Pulmonary artery endothelial cell (primary cell): ENCODE results near the gene DNM1. TPM values are rescaled to one million over a fixed set of nuclear protein-coding genes. Genes with fewer than 3 reads are reported as not detected.

Experiments
- DNase-seq: peaks from one replicate; pipeline ENCODE4 v3.0.0-alpha.2; 2011; ENCODE audit warnings: low read depth, low spot score
- total RNA-seq: library from RNA; depleted of rRNA; stranded (reverse); fragments of >200 nt; gene quantifications from 2 replicates; pipeline ENCODE4 v1.2.3, GENCODE V29; 2014

The DNM1 gene
- total RNA-seq, 1 donor from 2014 or later = 0.33 TPM

DNA sequence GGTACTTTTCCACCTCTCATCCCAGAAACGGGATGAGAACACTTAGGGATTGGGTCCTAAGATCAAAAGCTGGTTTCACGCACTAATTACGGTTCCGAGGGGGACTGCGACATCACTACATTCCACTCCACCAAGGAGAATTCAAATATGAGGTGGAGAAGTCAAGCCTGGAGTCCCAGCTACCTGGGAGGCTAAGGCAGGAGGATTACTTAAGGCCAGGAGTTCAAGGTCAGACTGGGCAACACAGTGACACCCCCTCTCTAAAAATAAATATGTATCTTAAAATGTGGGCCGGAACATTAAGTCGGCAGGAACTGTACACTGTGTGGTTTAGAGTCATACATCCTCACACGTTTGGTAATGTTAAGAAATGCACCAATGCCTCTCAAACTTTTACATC is 71.1 kb downstream of the DNM1 start:
- no peak for DNase-seq

DNA sequence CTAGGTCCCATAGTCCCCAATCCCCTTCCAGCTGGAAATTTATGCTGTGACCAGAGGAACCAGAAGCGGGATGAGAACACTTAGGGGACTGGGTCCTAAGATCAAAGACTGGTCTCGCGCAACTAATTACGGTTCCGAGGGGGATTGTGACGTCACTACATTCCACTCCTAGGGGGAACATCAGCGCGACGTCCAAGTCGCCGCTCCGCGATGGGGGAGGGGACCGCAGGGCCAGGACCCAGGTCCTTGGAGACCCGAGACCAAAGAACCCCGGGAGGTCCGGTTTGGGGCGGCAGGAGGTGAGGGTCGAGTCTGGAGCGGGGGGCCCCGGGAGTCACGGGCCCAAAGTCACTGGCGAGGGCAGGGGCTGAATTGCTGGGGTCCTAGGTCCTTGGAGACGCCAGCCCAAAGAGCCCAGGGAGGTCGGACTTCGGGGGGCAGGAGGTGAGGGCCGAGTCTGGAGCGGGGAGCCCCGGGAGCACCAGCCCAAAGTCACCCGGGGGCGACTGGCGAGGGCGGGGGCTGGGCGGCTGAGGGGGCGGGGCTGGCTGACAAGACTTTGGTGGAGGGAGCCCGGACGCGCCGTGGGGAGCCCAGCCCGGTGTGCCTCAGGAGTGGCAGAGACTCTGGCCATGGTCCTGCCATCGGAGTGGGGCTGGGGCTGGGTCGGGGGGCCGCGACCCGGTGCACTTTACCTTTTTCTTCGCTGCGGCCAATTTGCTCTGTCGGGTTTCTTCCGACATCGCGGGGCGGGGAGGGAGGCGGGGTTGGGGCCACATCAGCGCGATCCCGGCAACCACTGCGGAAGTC is 72.2 kb downstream of the DNM1 start, which contains the start of gene GOLGA2:
Gene GOLGA2 (minus strand): TSS at position 810 of the 810 bp plus-strand sequence. CDS start 31 bp downstream, at position 779.
- DNase-seq = no peak

DNA sequence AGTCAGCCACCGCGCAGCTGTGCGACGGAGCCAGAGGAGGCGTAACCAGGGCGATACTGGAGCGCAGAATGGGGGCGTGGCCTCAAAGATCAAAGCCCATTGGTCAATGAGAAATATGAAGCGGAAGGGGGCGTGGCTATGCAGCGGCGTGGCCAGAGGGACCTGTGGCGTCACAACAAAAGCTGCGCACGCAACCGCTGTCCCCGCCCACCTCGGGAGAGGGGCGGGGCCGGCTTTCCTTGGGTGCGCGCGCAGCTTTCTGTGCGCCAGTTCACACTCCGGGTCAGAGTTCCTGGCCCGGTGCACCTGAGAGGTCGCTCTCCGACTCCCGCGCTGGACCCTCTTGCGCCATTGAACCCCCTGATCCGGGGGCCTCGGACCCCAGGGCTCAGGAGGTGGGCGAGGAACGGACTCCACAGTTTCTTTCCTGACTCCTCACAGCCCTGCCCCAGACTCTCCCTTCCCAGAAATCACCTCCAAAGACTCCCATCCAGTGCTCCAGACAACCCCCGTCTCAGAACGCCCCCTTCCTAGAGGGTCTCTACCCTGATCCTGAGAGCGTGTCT is 72.9 kb downstream of the DNM1 start, which contains the start of gene SWI5:
Gene SWI5 (plus strand): TSS at position 269 of the 566 bp plus-strand sequence.
- peak; percentile 97 for DNase-seq

DNA sequence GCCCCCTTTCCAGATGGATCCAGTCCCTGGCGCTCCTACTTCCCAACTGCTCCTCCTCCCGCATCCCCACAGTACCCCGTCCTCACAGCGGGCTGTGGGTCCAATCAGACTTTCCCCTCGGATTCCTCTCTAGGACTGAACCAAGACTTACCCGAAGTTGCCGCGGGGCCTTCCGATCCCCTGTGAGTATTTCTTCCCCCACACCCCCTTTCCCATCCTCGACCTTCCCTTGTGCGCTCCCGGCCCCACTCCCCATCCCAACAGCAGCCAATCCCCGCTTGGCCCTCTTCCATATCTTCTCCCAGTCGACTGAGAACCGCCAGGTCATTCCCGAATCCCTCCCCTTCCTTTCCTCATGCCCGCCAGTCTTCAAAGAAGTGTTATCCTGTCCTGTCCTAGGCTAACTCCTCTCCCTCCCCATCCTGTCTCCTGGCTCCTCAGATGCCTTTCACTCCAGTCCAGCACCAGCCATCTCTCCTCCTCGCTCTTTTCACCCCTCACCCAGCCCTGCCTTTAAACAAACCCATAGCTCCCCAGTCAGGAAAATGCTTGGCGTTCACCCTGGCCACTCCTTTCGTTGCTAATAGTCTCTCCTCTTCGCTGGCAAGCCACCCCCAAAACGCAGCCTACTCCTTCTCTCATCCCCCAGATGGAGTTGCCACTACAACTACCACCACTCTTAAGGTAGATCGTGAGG is 73.5 kb downstream of the DNM1 start:
- no peak for DNase-seq

- peak; percentile 35 for DNase-seq
Observed at GRCh38 chr9:128279088-128280073, 76.2 kb downstream of the DNM1 start.

- no peak for DNase-seq
Observed at GRCh38 chr9:128280084-128280622, 77.0 kb downstream of the DNM1 start.

DNA sequence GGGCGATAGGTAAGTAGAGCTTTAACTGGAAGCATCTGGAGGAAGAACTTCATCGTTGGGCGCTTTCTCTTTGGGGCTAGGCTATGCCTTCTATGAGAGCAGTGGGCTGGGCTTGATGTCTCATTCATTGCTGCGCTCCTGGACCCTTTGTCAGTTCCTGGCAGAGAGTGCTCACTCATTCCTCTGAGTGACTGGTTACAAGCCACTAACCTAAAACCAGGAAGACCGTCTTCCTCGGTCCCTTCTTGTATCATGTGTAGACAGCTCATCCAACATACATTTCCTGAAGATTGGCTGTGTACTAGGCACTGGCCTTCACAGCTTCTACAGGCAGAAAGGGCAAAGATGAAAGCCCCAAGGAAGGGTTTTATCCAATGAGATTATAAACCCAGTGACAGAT is 79.3 kb downstream of the DNM1 start:
- DNase-seq = peak; percentile 27

GRCh38 chr9:128285033-128285784 is 82.0 kb downstream of the DNM1 start:
- DNase-seq = no peak

DNA sequence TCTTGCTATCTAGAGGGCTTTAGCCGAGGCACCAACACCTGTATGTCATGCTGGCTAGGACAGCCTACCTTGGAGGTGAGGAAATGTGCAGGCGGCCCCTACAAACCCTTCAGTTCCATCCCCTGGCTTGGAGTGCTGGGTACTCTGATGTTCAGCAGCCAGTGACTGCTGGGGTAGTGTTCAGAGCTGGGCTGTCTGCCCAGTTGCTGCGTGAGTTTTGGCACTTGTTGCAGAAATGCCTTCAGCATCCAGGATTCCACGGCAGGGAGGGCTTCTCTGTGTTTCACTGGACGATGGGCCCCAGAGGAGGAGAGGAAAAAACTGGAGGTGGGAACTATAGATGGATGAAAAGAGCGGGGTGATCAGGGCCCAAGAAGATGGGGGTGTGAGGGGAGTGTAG is 83.3 kb downstream of the DNM1 start:
- no peak for DNase-seq

DNA sequence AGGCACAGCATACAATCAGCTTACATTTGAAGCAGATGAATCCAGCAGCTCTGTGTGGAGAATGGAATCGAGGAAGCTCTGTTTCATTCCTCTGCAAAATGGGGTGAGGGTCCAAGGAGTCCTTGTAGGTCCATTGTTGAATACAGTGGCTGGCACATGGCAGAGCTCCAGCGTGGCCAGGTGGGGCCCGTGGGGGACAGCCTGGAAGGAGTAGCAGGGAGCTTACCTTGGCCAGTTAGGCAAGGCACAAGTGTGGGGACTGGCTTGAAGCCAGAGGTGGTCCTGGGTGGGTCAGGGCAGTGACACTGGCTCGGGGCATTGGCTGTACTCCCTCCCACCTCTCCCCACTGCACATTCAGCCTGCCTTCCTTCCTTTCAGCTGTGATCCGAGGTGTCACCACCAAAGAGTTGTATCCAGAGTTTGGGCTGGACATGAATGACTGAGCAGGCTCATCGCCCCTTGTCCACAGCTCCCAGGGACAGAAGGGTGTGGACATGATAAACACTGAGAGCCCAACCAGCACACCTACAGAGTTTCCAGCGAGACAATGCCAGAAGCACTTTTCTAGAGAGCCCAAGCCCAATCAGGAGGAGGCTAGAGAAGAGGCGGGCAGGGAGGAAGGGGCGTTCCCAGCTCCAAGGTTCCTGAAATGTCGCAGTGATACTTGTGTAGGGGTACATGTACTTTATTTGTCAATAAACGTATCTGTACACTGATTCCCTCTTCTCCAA is 85.3 kb downstream of the DNM1 start:
- no peak for DNase-seq

DNA sequence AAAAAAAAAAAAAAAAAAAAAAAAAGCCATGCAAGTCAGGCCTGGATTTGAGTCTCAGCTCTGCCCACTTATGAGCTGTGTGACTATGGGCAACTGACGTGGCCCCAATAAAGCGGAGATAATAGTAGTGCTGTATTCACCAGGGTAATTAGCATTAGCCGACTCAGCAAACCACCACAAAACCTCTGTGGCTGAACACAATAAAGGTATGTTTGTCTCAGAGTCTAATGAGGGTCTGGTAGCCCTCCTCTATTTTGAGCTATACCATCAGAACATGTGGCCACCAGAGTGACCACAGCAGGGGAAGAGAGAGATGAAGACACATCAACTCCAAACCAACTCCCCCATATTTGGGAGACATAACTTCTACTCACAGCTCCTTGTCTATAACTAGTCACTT is 88.8 kb downstream of the DNM1 start:
- DNase-seq = no peak

DNA sequence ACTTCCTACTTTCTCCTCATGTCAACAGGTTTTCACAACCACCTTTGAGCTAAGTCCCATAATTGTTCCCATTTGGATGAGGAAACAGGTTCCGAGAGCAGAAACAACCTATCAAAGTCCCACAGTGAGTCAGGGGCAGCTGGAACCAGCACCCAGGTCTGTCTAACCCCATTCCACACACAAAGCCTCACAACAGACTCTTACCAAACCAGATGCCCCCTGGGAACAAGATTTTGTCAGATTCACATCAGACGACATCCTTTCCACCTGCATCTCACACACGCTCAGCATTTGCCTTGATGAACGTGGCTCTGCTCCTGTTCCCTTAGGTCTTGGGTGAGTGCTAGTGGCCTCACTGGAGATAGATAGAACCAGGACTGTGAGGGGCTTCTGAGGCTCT is 89.9 kb downstream of the DNM1 start:
- no peak for DNase-seq

DNA sequence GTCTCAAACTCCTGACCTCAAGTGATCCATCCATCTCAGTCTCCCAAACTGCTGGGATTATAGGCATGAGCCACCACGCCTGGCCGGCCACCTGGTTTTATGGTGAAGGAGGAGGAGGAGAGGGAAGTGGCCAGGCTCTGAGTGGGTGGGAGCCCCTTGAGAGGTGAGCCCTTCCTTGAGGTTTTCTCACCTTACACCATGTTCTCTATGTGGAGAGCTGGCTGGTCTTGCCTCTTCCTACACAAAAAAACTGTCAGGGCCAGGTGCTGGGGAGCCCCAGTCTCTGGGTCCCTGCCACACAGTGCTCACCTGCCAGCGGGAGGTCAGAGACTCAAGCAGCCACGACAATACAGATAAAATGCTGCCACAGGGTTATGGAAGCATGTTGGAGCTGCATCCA is 91.0 kb downstream of the DNM1 start:
- DNase-seq = no peak

DNA sequence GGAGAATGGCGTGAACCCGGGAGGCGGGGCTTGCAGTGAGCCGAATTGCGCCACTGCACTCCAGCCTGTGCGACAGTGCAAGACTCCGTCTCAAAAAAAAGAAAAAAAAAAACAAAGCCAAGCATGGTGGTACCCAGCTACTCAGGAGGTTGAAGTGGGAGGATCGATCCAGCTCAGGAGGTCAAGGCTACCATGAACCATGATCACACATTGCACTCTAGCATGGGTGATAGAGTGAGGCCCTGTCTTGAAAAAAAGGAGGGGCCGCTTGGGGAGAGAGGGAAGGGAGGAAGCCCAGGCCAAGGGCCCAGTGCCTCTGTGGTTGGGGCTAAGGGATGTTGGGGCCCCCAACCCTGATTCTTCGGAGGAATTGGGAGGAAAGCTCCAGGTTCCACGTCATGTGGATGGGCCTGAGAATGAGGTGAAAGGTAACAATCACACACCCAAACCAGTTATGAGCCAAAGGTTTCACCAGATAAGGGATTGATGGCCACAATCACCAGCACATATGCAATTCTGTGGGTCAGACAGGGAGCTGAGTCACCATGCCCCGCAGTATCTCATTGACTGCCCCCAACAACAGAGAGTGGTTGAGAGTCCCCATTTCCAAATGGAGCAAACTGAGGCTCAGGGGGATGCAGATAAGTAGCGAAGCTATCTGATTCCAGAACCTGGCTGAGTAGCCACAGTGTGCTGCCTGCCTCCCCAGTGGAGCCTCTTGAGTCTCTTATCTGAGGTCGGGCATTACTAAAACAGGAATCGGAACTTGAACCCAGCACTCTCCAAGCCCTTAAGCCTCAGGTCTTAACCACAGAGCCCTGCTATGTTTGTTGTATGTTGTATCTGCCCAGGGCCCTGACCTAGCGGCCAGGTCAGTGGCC is 93.4 kb downstream of the DNM1 start:
- DNase-seq = no peak

DNA sequence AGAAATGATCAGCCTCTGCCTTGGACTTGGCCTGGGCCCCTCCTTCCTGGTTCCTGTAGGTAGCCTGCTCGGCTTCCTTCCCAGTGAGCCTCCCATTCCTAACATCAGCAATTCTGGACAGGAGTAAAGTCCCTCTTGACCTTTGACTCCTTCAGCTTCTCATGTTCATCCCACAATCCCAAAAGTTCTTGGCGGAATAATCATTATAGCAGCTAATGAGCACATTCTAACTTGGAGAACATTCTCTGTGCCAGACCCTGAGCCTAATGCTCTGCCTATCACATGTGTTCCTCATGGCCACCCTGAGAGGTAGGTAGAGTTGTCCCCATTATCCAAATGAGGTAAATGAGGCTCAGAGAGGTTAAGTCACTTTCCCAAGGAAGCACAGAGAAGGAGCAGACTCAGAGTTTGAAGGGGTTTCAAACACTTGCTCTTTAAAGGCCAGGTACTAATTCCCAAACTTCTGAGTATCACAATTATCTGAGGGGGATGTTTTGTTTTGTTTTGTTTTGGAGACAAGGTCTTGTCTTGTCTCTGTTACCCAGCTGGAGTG is 94.1 kb downstream of the DNM1 start:
- DNase-seq = no peak

DNA sequence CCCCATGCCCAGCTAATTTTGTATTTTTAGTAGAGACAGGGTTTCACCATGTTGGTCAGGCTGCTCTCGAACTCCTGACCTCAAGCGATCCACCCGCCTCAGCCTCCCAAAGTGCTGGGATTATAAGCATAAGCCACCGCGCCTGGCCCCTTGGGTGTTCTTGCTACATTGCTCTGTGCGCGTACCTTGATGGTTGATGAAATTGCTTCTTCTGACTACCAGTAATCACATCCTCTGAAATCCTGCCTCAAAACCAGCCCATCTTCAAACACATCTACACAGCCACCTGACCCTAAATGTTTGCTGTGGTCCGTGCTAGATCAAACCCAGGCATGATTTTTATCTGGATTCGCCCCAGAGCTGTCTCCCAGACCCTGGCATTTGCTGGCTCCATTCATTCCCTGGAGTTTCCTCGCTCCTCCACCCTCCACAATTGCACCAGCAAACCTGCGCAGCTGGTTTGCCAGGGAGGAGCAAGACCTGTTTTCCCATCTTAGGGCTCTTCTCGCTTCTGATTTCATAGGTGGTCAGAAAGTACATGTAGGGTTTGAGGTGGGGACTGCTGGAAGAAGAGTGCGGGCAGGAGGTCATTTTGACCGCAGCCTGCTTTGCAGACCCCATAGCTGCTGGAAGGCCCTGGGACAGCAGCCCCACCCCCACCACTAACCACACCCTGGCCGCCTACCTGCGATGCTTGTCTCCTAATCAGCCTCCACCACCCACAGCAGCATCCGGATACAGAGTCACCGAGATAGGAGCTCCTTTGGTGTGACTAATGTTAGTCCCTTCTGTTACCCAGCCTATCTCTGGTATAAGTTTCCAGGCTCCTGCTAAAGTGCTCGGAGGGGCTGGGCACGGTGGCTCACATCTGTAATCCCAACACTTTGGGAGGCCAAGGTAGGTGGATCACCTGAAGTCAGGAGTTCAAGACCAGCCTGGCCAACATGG is 95.6 kb downstream of the DNM1 start:
- DNase-seq = no peak
